A673 (cell line): ENCODE results near the gene SSTR1.

Source experiments
- CTCF ChIP-seq: fragments of 300-800, 200-600 bp; sonication (generic); conservative IDR thresholded peaks from 2 replicates; pipeline ENCODE4 v1.5.1; 2017; ENCODE audit warnings: low read depth, mild to moderate bottlenecking, antibody characterized with exemption, low read length, moderate library complexity, mixed read lengths
- EZH2 ChIP-seq: fragments of 200-600 bp; sonication (generic); IDR thresholded peaks from 2 replicates; pipeline ENCODE4 v1.6.1; 2017; ENCODE audit warnings: borderline replicate concordance, low read depth, mild to moderate bottlenecking, mixed read lengths, antibody characterized with exemption, low read length; ENCODE audit not compliant: poor library complexity, severe bottlenecking

GRCh38 chr14:38217553-38217952, 9.8 kb downstream of the SSTR1 start:
- TF ChIP-seq CTCF (no peak), EZH2 (no peak)
